ENCODE measurements around the gene ADCY10.
A peak's percentile ranks its signal among the peaks of the same experiment; 100 is the strongest.

The ADCY10 gene

DNA sequence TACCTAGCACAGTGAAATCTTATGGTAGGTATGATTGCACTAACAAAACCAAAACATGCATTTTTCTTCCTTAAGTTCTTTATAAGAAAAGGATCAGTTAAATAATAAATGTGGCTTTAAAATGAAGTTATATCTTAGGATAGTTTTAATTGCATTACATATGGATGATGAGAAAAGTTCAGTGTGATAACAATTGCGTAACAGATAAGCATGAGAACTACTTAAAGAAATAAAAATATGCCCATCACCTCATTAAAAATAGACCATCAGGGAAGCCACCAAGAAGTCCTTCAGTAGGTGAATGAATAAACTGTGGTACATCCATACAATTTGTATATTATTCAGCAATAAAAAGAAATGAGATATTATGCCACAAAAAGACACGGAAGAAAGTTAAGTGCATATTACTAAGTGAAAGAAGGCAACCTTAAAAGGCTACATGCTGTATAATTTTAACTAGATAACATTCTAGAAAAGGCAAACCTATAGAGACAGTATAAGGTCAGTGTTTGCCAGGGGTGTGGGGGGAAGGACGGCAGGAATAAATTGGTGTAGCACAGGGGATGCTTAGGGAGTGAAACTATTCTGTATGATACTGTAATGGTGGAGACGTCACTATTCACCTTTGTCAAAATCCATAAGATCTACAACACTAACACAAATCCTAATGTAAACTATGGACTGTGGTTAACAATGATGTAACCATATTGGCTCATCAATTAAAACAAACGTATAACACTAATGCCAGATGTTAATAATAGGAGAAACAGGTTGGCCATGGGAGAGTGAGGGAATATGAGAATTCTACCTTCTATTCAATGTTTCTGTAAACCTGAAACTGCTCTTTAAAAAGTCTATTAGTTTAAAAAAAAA is 149.2 kb downstream of the ADCY10 start:
- Mint-ChIP-seq H3K9me3 (no peaks in the 10 kb centered on the region), H3K27me3 (ENCODE audit: low read depth) (no peaks in the 10 kb centered on the region), H3K27ac (no peak overlapping the region), H3K4me1 (ENCODE audit: low read depth) (peaks cover 33% of the 10 kb centered on the region), H3K36me3 (ENCODE audit: low read depth) (peaks cover 24% of the 10 kb centered on the region), H3K4me3 (no peak overlapping the region)

DNA sequence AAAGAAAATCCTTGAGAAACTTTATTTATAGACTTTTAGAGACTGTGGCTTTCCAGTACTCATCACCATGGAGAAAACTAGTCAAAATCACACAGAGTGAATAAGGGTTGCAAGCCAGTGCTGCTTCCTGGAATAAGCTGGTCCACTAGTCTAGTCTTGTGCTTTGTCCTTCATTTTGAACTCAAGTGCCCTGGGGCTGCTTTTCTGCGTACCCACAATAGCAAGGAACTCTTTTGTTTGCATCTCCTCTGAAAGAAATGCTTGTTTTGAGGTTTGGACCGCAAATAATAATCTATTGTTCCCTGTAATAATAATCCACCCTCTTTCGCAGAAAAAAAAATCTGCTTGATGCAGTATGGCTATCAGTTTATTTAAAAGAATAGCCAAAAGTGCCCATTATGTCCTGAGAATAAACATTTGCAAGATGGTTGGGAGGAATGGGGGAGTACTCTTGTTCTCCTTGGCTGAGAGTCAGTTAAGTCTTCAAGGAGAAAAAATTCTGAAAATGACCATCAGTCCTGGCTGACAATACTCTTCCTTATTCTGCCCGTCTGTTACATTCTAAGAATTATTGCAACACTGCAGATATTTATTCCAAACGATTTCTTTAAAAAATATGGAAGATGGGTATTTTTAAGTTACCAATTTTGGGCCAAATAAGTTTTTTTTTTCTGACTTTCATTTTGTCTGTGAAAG is 150.3 kb downstream of the ADCY10 start:
- H3K4me3 Mint-ChIP-seq = no peak overlapping the region
- H3K27ac Mint-ChIP-seq = no peak overlapping the region
- H3K36me3 Mint-ChIP-seq (ENCODE audit: low read depth) = peaks cover 15% of the 10 kb centered on the region
- no peaks in the 10 kb centered on the region for H3K27me3 Mint-ChIP-seq (ENCODE audit: low read depth)
- peaks cover 34% of the 10 kb centered on the region for H3K4me1 Mint-ChIP-seq (ENCODE audit: low read depth)
- H3K9me3 Mint-ChIP-seq = no peaks in the 10 kb centered on the region

DNA sequence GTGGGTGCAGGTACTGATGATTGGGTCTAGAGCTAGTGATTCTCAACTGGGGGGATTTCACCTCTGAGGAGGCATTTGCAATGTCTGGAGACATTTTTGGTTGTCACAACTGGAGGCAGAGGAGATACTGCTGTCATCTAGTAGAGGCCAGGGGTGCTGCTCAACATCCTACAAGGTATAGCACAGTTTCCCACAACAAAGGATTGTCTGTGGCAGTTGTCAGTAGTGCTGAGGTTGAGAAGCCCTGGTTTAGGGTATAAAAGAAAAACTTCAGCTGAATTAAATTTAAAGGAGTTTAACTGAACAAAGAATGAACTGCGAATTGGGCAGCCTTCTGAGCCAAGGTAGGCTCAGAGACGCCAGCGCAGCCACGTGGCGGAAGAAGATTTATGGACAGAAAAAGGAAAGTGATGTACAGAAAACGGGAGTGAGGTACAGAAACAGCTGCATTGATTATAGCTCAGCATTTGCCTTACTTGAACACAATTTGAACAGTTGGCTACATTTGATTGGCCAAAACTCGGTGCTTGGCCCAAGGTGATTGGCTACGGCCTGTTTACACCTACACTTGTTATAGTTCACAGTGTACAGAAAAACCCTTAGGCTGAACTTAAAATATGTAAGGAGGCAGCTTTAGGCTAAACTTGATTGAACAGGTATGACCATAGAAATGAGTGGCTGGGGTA is 151.7 kb downstream of the ADCY10 start:
- Mint-ChIP-seq H3K27ac (peak overlapping the region; percentile 81), H3K4me3 (peak overlapping the region; percentile 16), H3K27me3 (ENCODE audit: low read depth) (no peaks in the 10 kb centered on the region), H3K4me1 (ENCODE audit: low read depth) (peaks cover 31% of the 10 kb centered on the region), H3K36me3 (ENCODE audit: low read depth) (peaks cover 6% of the 10 kb centered on the region), H3K9me3 (no peaks in the 10 kb centered on the region)

DNA sequence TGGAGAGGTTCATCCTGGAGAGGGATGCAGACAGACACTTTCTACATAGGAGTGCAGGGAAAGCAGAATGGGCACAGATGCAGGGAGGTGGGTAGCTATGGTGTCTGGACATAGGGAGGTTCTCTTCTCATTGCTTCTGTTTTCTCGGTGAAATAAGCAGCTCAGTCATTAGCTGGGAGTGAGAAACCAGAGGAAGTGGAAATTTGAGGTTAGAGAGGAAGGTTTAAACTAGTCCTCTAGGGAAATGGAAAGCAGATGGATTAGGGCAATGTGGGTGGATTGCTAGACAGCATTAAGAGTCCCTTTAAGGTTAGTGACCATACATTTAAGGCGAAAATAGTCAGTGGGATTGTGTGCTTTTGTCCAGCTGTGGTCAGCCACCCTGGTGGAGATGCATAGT is 152.5 kb downstream of the ADCY10 start:
- H3K9me3 Mint-ChIP-seq = no peaks in the 10 kb centered on the region
- H3K4me1 Mint-ChIP-seq (ENCODE audit: low read depth) = peaks cover 33% of the 10 kb centered on the region
- no peak overlapping the region for H3K27ac Mint-ChIP-seq
- peak overlapping the region; percentile 0 for H3K4me3 Mint-ChIP-seq
- peaks cover 6% of the 10 kb centered on the region for H3K36me3 Mint-ChIP-seq (ENCODE audit: low read depth)
- no peaks in the 10 kb centered on the region for H3K27me3 Mint-ChIP-seq (ENCODE audit: low read depth)
